Globus pallidus (tissue), 1 donor: ENCODE data around the gene SAFB.
"Not testable (repeated sequence)": the region's sequence is repeated elsewhere in the genome, so short reads cannot be mapped to it uniquely, and the experiment has no call there.

Source experiments
- DNase-seq: peaks from one replicate; pipeline ENCODE4 v3.0.0-alpha.2; 2015; ENCODE audit warnings: low spot score

Gene SAFB

DNA sequence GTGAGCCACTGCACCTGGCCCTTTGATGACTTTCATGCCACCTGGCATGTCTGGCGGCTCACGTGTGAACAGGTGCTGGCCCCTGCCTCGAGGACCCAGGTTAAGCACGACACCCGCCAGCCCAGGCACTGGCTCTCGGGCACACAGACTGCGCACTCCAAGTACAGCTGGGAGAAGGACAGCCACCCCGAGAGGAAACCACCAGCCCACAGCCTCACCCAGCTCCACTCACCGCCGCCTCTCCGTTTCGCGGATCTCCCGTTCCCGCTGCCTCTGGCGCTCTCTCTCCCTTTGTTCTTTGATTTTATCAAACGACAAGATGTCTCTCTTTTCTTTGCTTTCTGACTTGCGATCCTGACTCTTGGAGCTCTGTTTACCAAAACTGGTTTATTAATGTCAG lies 27.8 kb upstream of the SAFB start:
- DNase-seq = no peak

DNA sequence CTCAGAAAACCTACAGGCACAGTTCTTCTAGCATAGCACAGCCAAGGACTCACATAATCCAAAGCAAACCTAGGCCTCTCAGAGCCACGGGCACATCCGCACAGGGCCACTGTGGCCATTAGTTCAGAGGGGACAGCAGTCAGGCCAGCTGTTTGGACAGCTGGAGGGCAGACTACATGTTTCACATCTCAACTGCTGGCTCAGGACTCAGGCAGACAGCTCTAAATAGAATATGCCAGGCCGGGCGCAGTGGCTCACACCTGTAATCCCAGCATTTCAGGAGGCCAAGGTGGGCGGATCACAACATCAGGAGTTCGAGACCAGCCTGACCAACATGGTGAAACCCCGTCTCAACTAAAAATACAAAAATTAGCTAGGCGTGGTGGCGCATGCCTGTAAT lies 27.1 kb upstream of the SAFB start:
- no peak for DNase-seq

DNA sequence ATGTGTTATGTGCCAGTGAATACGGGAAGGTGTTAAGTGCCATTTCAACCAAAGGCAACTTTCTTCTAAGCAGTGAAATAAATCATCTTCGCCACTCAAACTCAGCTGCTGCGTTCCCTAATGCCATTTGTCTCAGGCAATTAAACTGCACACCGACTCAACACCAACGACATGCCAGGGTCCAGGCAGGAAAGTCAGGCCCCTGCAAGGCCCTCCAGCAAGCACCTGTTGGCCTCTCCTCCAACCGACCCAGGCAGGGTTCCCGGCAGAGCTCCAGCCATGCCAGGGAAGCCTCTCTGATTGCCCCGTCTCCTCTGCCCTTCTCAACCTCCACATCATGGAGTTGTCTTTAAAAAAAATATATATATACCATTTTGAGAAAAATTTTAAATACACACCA lies 22.1 kb upstream of the SAFB start:
- no peak for DNase-seq

DNA sequence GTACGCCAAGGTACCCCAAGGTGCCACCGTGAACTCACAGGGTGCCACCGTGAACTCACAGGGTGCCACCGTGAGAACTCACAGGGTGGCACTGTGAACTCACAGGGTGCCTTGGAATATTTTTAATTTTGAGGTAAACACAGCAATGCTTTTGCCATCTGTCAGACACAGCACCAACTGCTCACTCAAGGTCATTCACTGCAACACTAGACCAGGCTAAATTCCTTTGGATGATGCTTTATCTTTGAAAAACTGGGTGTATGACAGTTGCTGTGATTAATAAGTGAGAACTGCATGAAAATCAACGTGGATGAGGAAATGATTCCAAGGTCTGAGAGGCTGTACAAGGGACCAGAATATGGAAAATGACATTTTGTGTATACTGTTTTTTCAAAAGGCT lies 19.3 kb upstream of the SAFB start:
- no peak for DNase-seq

DNA sequence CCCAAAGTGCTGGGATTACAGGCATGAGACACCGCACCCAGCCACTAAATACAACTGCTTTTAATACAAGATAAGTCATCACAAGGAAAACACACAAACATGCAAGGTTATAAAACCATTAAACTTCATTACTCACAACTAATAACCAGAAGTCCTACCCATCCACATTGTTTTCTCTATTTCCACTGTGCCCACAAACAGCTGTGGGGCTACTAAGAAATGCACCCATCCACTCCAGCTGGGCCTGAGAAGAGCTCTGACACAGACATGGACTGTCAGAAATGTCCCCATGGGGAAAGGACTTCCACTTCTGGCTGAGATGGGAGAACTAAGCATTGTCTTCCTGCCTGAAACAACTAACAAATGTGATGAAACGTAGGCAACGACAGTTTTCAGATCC lies 17.5 kb upstream of the SAFB start:
- no peak for DNase-seq

DNA sequence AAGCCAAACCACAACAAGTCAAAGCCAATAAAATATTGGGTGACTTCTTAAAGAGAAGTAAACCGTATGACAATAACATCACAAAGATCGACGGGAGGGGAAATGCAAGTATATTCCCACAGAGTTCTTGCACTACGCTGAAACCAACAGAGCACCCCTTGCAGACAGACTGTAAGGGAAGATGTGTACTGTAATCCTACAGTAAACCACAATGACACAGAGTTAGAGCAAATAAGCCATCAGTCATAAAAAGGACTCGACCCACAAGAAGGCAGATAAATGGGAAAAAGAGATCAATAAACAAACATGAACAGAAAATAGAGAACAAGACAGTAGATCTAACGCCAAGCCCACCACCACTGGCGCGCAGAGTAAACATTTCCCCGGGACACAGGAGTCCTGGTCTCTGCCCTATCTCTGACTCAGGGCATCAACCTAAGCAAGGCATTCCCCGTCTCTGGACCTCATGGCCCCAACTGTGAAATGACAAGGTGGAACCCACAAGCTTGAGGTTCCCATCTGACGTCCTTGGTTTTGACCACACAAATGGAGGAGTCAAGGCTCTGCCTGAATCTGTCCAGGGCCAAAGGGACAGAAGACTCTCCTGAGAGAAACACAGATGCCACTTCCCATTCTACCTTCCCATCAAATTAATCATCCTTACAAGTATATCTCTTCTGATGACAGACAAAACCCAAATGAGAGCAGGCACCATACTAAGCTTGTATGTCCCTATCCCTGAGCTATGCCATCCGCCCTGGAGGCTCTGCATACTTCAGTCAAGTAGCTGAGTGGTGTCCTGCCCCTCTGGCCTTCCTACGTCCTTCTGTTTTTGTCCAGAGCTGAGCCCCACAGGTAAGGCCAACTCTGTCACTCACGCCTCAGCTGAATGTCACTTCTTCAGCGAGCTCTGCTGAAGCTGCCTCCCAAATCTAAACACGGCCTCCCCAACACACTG lies 15.3 kb upstream of the SAFB start:
- no peak for DNase-seq

DNA sequence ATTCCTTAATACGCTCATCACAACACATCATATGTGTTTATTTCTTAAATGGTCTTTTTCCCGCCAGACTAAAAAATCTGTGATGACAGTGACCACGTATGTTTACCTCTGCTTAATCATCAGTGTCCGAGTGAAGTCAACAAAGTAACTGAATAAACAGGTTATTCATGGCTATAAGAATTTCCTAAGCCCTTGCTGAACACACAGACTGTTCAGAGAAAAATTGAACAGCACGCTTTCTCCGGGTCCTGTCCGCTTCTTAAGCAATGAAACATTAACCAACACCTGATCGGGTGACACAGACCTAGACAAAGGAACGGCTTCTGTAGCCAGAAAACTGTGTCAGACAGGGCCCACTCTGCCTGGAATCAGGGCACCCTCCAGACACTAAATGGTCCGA lies 14.6 kb upstream of the SAFB start:
- no peak for DNase-seq

DNA sequence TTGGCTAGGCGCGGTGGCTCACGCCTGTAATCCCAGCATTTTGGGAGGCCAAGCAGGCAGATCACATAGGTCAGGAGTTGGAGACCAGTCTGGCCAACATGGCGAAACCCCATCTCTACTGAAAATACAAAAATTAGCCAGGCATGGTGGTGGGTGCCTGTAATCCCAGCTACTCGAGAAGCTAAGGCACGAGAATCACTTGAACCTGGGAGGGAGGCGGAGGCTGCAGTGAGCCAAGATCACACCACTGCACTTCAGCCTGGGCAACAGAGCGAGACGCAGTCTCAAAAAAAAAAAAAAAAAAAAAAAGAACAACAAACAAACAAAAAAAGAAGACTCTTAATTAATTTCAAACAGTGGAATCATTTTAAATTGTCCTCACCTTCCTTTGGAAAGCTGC lies 14.1 kb upstream of the SAFB start:
- not testable (repeated sequence) for DNase-seq

DNA sequence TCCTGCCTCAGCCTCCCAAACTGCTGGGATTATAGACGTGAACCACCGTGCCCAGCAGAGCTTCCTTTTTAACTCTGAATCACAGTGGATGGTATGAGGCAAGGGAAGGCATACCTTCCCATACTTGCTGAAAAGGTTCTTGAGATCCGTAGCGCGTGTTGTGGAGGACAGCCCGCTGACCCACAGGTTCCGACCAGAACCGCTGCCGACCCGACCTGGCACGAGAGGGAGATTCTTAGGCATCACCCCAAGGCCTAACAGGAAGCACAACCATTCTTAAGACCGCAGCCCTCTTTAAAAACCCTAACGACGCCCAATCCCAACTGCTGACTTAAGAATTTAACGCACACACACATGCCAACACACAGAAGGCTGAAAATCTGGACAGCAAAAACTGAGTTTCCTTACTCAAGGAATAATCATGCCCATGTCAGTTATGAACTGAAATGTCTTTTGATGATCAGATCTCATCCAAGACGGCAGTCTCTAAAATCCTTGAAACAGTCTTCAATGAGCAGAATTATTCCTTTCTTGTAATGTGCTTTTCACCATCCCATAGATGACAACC lies 12.9 kb upstream of the SAFB start:
- no peak for DNase-seq

DNA sequence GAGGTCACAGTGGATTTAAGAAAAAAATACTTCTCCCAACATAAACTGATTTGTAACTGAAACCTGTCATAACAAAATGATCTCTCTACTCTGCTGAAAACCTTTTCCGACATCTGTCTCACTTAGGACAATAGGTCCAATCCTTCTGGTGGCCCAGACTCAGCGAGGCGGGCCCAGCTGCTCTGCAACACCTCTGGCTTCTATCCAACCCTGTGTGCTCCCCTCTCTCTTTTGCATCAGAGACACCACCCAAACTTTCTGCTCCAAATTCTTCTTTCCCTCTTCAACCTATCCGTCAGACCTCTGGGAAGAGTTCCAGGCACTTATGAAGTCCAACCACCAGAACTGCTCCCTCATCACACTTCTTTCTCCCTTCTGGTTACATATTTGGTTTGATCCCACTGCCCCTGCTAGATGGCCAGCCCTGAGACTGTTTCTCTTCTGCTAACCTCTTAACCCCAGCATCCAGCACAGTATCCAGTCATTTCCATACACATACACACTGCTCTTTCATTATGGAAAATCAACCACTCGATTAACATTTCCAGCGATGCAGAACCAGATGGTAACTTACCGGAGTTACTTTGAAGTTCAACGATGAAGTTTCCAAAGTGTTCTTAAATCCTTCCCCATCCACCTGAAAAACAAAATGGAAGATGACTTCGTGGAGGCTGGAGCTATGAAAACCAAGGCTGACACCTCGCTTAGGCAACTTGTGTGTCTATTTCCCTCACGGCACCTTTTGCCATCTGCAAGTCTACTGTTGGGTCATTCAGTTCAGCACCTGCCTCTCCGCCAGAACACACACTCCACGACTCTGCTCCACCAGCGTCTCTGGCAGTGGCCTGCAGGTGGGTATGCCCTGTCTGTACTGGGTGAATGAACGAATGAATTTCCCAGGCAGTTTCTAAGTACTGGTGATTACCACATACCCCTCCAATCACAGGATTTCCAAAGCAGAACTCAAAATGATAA lies 9.7 kb upstream of the SAFB start:
- no peak for DNase-seq

DNA sequence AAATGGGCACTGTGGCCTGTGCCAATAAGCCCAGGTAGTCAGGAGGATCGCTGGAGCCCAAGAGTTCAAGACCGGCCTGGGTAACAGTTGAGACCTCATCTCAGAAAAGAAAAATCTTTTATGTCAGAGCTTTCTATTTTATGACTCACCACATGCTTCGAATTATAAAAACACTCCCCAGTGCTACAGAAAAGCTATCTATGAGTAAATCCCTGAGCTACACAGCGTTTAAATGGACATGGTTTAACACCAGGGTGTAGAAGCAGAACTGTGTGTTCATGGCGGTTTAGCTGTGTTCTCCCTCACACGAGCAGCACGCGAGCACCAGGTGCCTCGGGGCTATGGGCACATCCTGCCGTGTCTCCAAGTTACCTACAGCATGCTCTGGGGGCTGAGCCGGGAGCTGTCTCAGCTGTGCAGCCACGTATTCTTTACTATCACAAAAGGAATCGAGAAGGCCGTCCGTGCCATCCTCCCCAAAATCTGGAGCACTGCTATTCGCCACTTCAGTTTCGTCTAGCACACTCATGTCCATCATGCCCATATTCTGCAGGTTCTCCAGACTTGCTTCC lies 7.0 kb upstream of the SAFB start:
- DNase-seq = no peak

DNA sequence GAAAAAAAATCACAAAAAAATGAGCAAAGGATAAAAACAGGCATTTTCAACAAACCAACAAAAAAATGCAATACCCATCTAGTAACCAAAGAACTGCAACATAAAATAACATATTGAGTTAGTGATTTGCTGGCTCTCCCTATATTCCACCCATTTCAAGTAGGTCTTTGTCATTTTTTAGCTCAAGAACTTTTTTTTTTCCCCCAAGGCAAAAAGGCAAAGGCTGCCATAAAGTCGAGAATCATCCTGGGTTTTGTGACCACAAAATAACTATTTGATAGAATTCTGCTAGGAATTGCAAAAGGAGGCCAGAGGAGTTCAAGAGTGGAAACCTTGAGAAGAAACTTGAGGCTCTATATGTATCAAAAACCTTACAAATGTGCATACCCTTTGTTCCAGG lies 5.8 kb upstream of the SAFB start:
- no peak for DNase-seq

DNA sequence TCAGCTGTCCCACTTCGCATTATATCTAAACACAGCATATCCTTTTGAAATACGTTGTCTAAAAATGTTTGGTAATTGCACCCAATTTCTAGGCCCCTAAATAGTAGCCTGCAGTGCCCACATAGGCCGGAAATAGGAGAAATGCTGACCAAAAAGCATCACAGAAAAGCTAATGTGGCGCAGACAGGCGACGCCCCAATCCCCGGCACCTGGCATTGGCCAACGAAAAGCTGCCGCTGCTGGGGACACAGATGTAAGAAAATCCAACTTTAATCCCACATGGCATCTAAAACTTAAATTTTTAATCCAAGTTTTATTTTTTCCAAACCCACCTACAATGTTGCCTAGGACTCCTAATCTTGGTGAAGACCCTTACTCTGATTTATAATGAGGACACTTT lies 4.3 kb upstream of the SAFB start:
- DNase-seq = no peak

DNA sequence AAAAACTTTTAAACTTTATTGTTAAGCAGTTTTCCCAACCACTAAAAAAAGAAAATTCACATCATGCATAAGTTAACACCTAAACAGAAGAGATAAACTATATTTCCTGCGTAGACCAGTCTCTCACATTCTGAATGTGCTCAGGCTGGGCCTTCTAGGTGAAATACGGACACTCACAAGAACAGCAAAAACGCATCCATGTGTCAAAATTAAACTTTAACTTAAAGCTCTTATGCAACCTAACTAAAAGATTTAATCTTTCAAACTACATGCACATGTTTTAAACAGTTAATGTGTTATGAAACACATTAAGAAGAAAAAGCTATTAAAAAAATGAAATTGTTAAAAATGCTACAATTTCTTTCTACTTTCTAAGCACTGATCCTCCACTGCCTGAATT lies 2.9 kb upstream of the SAFB start:
- no peak for DNase-seq

DNA sequence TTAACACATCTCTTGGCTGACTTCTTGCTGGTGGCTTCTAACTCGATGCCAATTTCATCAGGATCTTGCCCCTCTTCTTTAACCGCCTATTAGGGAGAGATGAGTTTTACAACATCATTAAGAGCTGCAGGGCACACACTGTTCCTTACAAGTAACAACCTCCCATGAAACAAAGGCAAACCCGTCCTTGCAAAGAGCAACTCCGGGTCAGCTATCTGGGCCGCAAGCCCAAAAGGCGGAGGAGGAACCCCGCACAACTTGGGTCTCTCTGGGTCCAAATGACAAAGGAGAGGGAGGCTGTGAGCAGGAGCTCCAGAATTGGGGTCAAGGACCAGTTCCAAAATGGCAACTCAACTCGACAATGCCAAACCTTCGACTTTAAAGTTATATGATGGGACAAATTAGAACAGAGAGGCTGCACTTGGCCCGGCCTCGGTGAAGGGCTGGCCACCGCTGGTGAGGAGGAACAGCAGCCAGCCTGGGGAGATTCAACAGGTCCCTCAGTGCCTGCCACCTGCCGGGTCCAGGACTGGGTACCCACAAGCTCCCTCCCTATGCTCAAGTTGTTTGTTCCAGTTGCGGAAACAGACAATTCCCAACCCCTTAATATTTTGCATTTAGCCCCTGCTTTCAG lies 1.5 kb upstream of the SAFB start:
- peak; percentile 59 for DNase-seq

DNA sequence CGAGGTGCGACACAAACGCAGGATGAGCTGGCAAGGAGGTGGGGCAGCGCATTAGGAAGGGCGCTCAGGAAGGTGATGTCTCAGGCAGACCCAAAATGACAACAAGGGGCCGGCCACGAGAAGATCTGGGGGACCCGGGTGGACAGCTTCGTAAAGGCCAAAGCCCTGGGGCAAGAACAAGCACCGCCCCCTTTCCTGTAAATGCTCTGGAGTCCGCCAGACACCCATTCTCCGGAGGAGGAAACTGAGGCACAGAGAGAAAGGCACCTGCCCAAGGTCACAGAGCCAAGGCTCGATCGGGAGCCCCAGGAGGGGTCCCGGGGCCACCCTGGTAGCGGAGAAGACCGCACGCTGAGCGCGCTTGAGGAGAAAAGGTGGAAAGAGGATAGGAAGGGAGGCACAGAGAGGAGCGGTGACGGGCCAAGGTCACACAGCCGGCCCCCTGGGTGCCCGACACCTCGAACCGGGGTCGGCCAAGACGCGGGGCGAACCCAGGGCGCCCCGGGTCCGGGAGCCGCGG lies 878 bp upstream of the SAFB start:
- peak; percentile 22 for DNase-seq

DNA sequence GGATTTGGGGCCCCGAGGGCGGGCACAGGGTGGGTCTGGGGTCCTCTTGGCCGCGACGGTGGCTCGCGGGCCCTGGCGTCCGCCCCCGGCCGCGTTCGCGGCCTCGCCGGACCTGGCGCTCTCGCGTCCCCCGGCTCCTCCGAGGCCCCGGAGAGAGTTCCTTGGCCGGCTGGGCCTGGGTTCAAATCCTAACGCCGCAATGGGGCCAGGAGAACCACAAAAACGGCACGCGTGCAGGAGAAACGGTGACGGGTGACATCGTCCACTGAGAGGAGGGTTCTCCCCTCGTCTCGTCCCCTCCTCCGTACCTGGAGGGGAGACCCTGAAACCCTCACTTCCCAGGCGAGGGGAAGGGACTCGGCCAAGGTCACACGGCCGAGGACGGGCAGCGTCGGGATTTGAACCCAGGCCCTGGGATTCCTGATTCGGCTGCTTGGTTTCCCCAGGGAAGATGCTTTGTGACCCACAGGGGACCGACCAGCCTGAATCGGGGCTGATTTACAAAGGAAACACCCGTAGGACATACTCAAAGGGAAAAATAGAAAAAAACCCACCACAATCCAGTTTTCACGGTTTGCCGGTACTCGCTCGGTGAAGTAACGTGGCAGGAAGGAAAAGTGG lies 624 bp downstream of the SAFB start:
- DNase-seq = peak; percentile 22

DNA sequence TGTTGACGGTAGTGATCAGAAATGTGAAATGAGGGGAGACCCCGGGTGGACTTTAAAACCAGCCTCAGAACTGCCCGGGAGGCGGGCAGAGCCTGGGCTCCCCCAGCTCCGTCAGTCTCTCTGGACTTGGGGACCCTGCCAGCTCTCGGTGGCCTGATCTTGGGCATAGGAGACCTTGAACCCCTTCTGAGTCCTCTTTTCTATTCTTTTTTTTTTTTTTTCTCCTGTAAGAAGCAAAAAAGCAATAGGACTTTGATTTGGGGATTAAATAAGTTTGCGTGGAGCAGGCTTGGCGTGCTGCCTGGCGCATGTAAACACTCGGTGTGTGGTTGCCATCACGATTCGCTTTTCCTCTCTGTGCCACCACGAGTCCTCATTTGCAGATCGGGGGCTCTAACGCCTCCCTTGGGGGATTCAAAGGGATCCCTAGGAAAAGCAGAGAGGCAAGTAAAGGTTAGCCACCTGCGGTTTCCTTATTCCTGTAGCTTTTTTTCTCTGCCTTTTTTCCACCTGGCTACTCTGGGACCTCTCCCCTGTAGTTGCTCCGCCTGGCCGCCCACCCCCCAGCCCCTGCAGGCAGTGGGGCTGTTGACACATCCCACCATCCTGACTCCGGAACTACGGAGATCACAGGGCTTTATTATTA lies 1.3 kb downstream of the SAFB start:
- peak; percentile 40 for DNase-seq

DNA sequence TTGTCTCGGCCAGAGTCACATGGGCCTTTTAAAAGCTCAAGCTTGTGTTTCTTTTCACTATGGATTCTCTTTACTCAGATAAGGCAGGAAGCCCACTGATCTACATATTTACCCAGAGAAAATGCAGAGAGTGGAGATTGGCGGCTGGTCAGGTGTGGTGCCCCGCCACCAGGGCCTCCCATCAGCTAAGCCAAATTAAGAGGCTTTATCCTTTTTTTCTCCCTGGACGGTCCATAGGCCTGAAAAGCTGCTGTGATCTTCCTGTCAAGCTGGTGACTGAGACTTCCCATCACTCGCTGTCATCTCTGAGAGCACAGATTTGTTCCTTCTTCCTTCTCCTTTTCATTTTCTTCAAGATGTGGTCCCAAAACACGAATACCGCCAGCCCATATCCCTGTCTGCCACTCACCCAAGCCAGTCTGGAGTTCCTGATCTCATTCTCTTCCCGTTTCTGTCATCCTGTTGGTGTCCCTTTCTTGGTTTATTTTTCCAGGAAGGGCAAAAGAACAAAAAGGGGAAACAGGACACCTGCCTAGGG lies 1.9 kb downstream of the SAFB start:
- DNase-seq = no peak

DNA sequence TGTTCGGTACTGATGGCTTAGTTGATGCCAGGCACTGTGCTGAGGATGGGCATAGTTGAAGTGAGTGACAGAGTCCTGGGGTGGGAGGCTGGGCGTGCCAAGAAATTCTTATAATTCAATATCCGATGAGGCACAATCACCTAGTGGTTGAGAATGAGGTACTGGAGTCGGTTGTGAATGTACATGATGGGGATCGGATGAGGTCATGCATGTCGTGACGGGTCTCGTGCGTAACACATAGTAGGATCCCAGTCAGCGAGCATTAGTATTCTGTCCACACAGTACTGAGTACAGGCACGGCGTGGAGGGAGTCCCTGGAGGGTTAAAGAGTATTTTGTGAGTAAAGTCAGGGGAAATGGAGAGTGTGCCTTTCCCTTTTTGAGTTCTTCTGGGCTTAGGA lies 2.8 kb downstream of the SAFB start:
- no peak for DNase-seq
